Measurements from ENCODE around the gene SEMA5B.

- TF ChIP-seq CTCF (IDR thresholded peaks at IDR 0.05; ENCODE audit: low read depth, low read length, missing input control) (no peak), EGR1 (IDR thresholded peaks at IDR 0.05; ENCODE audit: low read depth in 2 of 2) (no peak), TAF1 (conservative IDR thresholded peaks at IDR 0.05) (no peak), RAD21 (IDR thresholded peaks at IDR 0.05) (no peak), ZBTB33 (IDR thresholded peaks at IDR 0.05) (no peak), YY1 (IDR thresholded peaks at IDR 0.05) (no peak)
Measured at GRCh38 chr3:123019161-123019560, 8.4 kb downstream of the SEMA5B start.

All from liver (tissue), 3 donors.